ENCODE data around the gene NBAS. TPM values are rescaled to one million over a fixed set of nuclear protein-coding genes. Genes with fewer than 3 reads are reported as not detected.

The NBAS gene
- total and polyA plus RNA-seq, 2 donors (not counting 3 experiments of a cell fraction or from before 2014, with no cell fraction given) = 29.4 to 43.0 TPM

- dilution Hi-C loops (cut with MboI; ENCODE audit: extremely low pct_ligation_motif_present, low sequenced_read_pairs) (no loop called here), intact Hi-C loops (cut with micrococcal nuclease) (no loop called here)
- H3K27me3 ChIP-seq (ENCODE audit: control insufficient read depth in 2 of 2, insufficient read depth in 2 of 2, low read length in 2 of 2) = no peaks in the 10 kb centered on the region
- FAIRE-seq = no peak
- H2AFZ ChIP-seq (ENCODE audit: low read depth, low read length) = no peak overlapping the region
- no peak overlapping the region for H3K27ac ChIP-seq (ENCODE audit: insufficient read depth, low read depth, low read length)
- H4K20me1 ChIP-seq (replicated peaks; ENCODE audit: control insufficient read depth, extremely low read depth, insufficient read depth, low read length) = no peaks in the 10 kb centered on the region
- no peak overlapping the region for H3K9ac ChIP-seq (replicated peaks; ENCODE audit: extremely low read depth, insufficient read depth, low read length)
- no peaks in the 10 kb centered on the region for H3K9me3 ChIP-seq (replicated peaks; ENCODE audit: control insufficient read depth, insufficient read depth, low read length)
- H3K36me3 ChIP-seq (ENCODE audit: control insufficient read depth in 2 of 2, extremely low read depth in 1 of 2, insufficient read depth in 2 of 2, low read length in 2 of 2) = no peaks in the 10 kb centered on the region
- no peaks in the 10 kb centered on the region for H3K9me1 ChIP-seq (replicated peaks; ENCODE audit: control insufficient read depth, extremely low read depth, insufficient read depth, low read length)
- H3K4me2 ChIP-seq (ENCODE audit: insufficient read depth, low read length) = no peak overlapping the region
- CTCF ChIA-PET = no interaction called here
- no peaks in the 10 kb centered on the region for H3K4me1 ChIP-seq (ENCODE audit: control insufficient read depth, extremely low read depth, insufficient read depth, low read length)
- TF ChIP-seq CTCF (IDR thresholded peaks at IDR 0.05; ENCODE audit: extremely low read depth in 1 of 2, insufficient read depth in 1 of 2, low read depth in 1 of 2, low read length in 2 of 2) (no peak), GATA2 (IDR thresholded peaks at IDR 0.05; ENCODE audit: insufficient read depth, insufficient read length, low read depth, low read length) (no peak), EZH2 (IDR thresholded peaks at IDR 0.05; ENCODE audit: borderline replicate concordance, low read depth, low read length, severe bottlenecking) (no peak), POLR2AphosphoS5 (IDR thresholded peaks at IDR 0.05; ENCODE audit: insufficient read depth, low read depth, low read length) (no peak), POLR2A (IDR thresholded peaks at IDR 0.05; ENCODE audit: low read depth, low read length) (no peak), FOS (IDR thresholded peaks at IDR 0.05; ENCODE audit: borderline replicate concordance, insufficient read depth, low read length) (no peak), MYC (IDR thresholded peaks at IDR 0.05; ENCODE audit: low read depth, low read length) (no peak), JUN (IDR thresholded peaks at IDR 0.05; ENCODE audit: borderline replicate concordance, insufficient read depth, insufficient read length, low read depth) (no peak)
- TF ChIP-seq, protein P1, sequence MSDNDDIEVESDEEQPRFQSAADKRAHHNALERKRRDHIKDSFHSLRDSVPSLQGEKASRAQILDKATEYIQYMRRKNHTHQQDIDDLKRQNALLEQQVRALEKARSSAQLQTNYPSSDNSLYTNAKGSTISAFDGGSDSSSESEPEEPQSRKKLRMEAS (IDR thresholded peaks at IDR 0.05; ENCODE audit: insufficient read depth, insufficient read length) = no peak
- no peaks in the 10 kb centered on the region for H3K79me2 ChIP-seq (ENCODE audit: control insufficient read depth, insufficient read depth, low read length)
- BruUV-seq (replicated peaks) = no TSS peak
- POLR2A ChIA-PET = no interaction called here
- no peak for DNase-seq (ENCODE audit: low read depth, low spot score)
- no peak overlapping the region for H3K4me3 ChIP-seq (replicated peaks in 1 of 3; ENCODE audit: insufficient read depth in 1 of 3, low read depth in 1 of 3, low read length in 3 of 3)
These were observed 402.6 kb downstream of the NBAS start for GRCh38 chr2:15158532-15158931.

Measured in endothelial cell of umbilical vein (primary cell).